Osteocyte (in vitro differentiated cells): Measurements from ENCODE around the gene KRT33A. TPM values are rescaled to one million over a fixed set of nuclear protein-coding genes. Genes with fewer than 3 reads are reported as not detected.
A peak's percentile ranks its signal among the peaks of the same experiment; 100 is the strongest.

Experiments used
- DNase-seq: peaks from one replicate; pipeline ENCODE4 v3.0.0; 2021; ENCODE audit warnings: mixed read lengths; ENCODE audit not compliant: unreplicated experiment; ENCODE audit errors: extremely low spot score
- H3K27ac Mint-ChIP-seq: one replicate; pipeline ENCODE4 v1.8.0; 2021; ENCODE audit warnings: mild to moderate bottlenecking, mixed read lengths; ENCODE audit not compliant: unreplicated experiment
- H3K27me3 Mint-ChIP-seq: one replicate; pipeline ENCODE4 v1.8.0; 2021; ENCODE audit warnings: mixed read lengths; ENCODE audit not compliant: unreplicated experiment
- H3K36me3 Mint-ChIP-seq: one replicate; pipeline ENCODE4 v1.8.0; 2021; ENCODE audit warnings: mixed read lengths; ENCODE audit not compliant: unreplicated experiment
- H3K4me1 Mint-ChIP-seq: one replicate; pipeline ENCODE4 v1.8.0; 2021; ENCODE audit warnings: mixed read lengths; ENCODE audit not compliant: unreplicated experiment
- H3K4me3 Mint-ChIP-seq: one replicate; pipeline ENCODE4 v1.8.0; 2021; ENCODE audit warnings: mild to moderate bottlenecking, moderate library complexity, mixed read lengths; ENCODE audit not compliant: unreplicated experiment
- H3K9me3 Mint-ChIP-seq: one replicate; pipeline ENCODE4 v1.8.0; 2021; ENCODE audit warnings: mixed read lengths; ENCODE audit not compliant: unreplicated experiment
- total RNA-seq: library from RNA; stranded (reverse); gene quantifications from 2 replicates; pipeline ENCODE4 v1.2.1, GENCODE V29; 2021
- TF ChIP-seq, protein P1 (sequence below): fragments of 200-600 bp; sonication (generic); IDR thresholded peaks from 2 replicates; pipeline ENCODE4 v1.5.0; 2021; ENCODE audit warnings: antibody characterized with exemption, mild to moderate bottlenecking, moderate library complexity

Gene KRT33A
- total RNA-seq, 1 donor from 2014 or later: not detected

DNA sequence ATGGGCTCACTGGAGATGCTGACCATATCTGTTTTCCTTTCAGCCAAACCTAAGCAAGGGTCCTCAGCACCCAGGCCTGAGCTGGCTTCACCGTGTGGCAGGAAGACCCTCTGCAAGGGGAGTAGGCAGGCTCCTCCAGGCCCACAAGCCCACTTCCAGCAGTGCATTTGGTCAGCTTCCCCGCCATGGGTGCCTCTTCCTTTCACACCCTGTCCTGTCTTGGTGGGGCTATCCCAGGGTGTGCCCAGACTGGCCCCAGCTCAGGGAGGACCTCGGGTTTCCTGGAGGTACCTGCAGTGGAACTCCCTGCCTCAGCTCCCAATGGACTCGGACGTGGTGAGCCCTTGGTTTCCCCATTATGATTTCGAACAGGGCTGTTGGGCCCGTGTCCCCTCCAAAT is 22.4 kb downstream of the KRT33A start:
- DNase-seq: no peak
- TF ChIP-seq, protein P1, sequence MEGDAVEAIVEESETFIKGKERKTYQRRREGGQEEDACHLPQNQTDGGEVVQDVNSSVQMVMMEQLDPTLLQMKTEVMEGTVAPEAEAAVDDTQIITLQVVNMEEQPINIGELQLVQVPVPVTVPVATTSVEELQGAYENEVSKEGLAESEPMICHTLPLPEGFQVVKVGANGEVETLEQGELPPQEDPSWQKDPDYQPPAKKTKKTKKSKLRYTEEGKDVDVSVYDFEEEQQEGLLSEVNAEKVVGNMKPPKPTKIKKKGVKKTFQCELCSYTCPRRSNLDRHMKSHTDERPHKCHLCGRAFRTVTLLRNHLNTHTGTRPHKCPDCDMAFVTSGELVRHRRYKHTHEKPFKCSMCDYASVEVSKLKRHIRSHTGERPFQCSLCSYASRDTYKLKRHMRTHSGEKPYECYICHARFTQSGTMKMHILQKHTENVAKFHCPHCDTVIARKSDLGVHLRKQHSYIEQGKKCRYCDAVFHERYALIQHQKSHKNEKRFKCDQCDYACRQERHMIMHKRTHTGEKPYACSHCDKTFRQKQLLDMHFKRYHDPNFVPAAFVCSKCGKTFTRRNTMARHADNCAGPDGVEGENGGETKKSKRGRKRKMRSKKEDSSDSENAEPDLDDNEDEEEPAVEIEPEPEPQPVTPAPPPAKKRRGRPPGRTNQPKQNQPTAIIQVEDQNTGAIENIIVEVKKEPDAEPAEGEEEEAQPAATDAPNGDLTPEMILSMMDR: no peak
- H3K36me3 Mint-ChIP-seq: no peaks in the 10 kb centered on the region
- peaks cover 3% of the 10 kb centered on the region for H3K4me1 Mint-ChIP-seq
- H3K4me3 Mint-ChIP-seq: no peak overlapping the region
- no peaks in the 10 kb centered on the region for H3K9me3 Mint-ChIP-seq
- no peaks in the 10 kb centered on the region for H3K27me3 Mint-ChIP-seq
- H3K27ac Mint-ChIP-seq: no peak overlapping the region

DNA sequence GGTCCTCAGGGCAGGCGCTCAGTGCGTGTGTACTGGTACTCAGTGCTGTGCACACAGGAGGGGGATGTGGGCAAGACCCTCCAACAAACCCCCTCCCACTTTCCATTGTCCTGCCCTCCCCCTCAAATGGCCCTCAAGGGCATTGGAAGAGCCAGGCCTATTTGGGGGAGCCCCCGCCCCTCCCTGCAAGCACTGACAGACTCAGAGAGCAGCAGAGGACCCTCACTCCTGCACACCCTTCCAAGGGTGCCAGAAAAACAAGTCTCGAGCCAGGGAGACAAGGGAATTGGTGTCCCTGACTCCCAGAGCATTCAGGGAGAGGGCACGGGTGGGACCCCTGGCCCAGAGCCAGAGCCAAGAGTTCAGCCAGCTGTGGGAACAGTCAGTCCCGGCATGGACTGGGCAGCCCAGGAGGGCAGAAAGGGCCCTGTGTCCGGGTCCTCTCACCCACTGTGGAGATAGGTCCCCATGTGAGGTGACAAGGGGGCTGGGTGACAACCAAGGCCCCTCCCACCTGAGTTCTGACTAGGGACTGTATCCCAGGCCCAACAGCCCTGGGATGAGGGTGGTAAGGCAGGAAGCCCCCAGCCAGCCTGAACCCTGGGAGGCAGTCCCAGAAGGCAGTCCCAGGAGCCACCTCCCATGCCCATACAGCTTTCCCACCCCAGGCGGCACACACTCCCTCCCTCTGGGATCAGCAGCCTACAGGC is 23.1 kb downstream of the KRT33A start:
- no peaks in the 10 kb centered on the region for H3K36me3 Mint-ChIP-seq
- no peaks in the 10 kb centered on the region for H3K27me3 Mint-ChIP-seq
- H3K27ac Mint-ChIP-seq: no peak overlapping the region
- no peak for DNase-seq
- H3K9me3 Mint-ChIP-seq: no peaks in the 10 kb centered on the region
- H3K4me1 Mint-ChIP-seq: peaks cover 3% of the 10 kb centered on the region
- no peak overlapping the region for H3K4me3 Mint-ChIP-seq
- TF ChIP-seq, protein P1: no peak

DNA sequence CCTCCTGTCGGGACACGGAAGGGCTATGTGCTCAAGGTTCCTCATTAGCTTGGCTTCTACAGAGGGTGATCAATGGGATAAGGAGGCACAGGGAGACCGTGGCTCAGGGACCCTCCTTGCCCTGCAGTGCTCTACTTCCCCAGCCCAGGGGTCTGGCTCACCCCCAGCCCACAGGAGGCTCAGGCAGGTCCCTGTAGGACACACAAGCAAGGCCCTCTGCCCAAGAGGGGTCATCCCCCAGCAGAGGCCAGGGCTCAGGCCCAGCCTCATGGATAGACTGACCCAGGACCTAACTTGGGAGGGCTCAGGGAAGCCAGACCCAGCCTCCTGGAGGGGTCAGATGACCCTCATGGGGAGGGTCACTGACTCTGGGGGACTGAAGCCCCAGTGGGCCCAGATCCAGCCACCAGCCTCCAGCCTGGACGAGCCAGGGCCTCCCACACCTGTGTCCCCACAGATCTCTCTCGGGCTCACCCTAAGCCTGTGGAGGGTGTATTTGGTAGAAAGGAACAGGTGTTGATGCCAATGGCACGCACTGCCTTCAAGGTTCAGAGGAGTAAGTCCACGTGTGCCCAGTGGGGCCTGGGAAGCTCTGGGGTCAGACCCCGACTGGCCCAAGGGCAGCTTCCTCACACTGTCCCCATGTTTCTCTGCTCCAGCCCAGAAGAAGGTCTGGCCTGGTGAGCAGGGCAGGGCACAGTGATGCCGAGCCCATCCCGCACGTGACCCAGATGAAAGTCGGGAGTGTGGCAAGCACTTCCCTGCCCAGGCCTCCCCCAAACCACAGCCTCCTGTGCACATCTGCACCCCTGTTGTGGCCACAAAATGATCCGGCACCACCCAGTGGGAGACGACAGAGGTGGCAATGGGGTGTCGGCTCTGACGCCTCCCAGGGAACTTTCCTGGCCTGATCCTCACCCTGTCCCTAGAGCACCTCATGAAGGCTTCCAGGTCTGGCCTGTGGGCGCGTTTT is 24.2 kb downstream of the KRT33A start:
- peaks cover 6% of the 10 kb centered on the region for H3K4me1 Mint-ChIP-seq
- TF ChIP-seq, protein P1: no peak
- no peaks in the 10 kb centered on the region for H3K27me3 Mint-ChIP-seq
- no peaks in the 10 kb centered on the region for H3K36me3 Mint-ChIP-seq
- H3K27ac Mint-ChIP-seq: no peak overlapping the region
- H3K9me3 Mint-ChIP-seq: no peaks in the 10 kb centered on the region
- DNase-seq: peak; percentile 66
- no peak overlapping the region for H3K4me3 Mint-ChIP-seq

DNA sequence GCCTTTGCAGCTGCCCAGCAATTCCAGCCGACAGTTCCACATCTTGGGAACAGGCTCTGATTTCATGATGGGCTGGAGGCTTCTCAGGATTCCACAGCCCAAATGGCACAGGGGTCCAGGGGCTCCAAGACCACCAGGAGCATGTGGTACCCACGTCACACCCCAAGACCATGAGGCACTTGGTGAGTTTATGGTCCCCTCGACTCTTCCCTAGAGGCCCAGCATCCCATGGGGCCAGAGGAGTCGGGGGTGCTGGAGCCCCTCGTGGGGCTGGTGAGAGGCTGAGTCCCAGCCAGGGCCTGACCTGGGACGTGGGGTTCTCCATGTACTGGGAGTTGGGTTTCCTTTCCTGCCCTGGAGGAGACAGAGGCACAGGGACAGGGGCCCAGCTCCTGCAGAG is 25.0 kb downstream of the KRT33A start:
- no peaks in the 10 kb centered on the region for H3K27me3 Mint-ChIP-seq

More for the DNA sequence above, 25.0 kb downstream of the KRT33A start:
- Mint-ChIP-seq H3K4me3 (no peak overlapping the region), H3K4me1 (peaks cover 6% of the 10 kb centered on the region), H3K9me3 (peaks cover 3% of the 10 kb centered on the region), H3K27ac (no peak overlapping the region), H3K36me3 (no peaks in the 10 kb centered on the region)
- DNase-seq: no peak
- TF ChIP-seq, protein P1: no peak
